HepG2 (cell line): ENCODE measurements around the gene VPS37B.

Source experiments
- ESRRA ChIP-seq: sonication (generic); formaldehyde crosslinking; IDR thresholded peaks from 2 replicates; pipeline ENCODE4 v1.5.1; 2020; ENCODE audit warnings: mild to moderate bottlenecking, low read depth, missing genetic modification reagents
- HNF4G ChIP-seq, 2 experiments: sonication (generic) in 1 of 2; formaldehyde crosslinking in 1 of 2; IDR thresholded peaks; 2 replicates each; pipeline versions ENCODE4 v1.4.0 to v1.6.1; 2011 to 2020; ENCODE audit warnings: borderline replicate concordance in 2 of 2, low read depth in 2 of 2, mild to moderate bottlenecking in 2 of 2, low read length in 1 of 2, missing genetic modification reagents in 1 of 2, moderate library complexity in 1 of 2
- MAZ ChIP-seq, 2 experiments: sonication (generic) in 1 of 2; formaldehyde crosslinking in 1 of 2; IDR thresholded peaks; 2 replicates each; pipeline versions ENCODE4 v1.5.0 to v1.6.1; 2012 to 2020; ENCODE audit warnings: low read depth in 2 of 2, mild to moderate bottlenecking in 2 of 2, borderline replicate concordance in 1 of 2, improper control_type of control experiment in 1 of 2, low read length in 1 of 2, missing genetic modification reagents in 1 of 2, moderate library complexity in 1 of 2
- MTF2 ChIP-seq: sonication (generic); formaldehyde crosslinking; IDR thresholded peaks from 2 replicates; pipeline ENCODE4 v1.5.0; 2020; ENCODE audit warnings: missing genetic modification reagents, borderline replicate concordance
- MYNN ChIP-seq: sonication (generic); formaldehyde crosslinking; IDR thresholded peaks from 2 replicates; pipeline ENCODE4 v1.4.0; 2020; ENCODE audit warnings: mild to moderate bottlenecking, low read depth, missing genetic modification reagents
- NBN ChIP-seq: fragments of 450-650 bp; conservative IDR thresholded peaks from 2 replicates; pipeline ENCODE4 v1.6.1; 2017
- ZKSCAN1 ChIP-seq: fragments of 150-350 bp; IDR thresholded peaks from 2 replicates; pipeline ENCODE4 v1.6.1; 2014; ENCODE audit warnings: low read length
- ZNF33A ChIP-seq: sonication (generic); formaldehyde crosslinking; IDR thresholded peaks from 2 replicates; pipeline ENCODE4 v1.5.1; 2020; ENCODE audit warnings: missing genetic modification reagents, mild to moderate bottlenecking, moderate library complexity, borderline replicate concordance
- TF ChIP-seq, protein P1 (sequence below): sonication (generic); formaldehyde crosslinking; IDR thresholded peaks from 2 replicates; pipeline ENCODE4 v1.5.0; 2020; ENCODE audit warnings: mild to moderate bottlenecking, missing genetic modification reagents, moderate library complexity

DNA sequence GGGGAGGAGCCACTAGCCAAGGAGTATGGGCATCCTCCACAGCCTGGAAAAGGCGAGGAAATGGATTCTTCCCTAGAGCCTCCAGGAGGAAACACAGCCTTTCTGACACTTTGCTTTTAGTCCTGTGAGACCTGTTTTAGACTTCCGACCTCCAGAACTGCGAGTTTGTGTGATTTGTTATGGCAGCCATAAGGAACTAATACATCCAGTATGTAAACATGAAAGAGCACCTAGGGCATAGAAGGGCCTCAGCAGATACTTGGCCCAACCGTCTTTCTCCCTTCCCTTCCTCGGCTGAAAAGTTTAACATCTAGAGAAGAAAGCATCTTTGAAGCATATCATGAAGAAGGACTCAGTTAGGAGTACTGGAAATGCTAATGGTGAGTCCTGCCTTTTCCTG lies 57.1 kb downstream of the VPS37B start:
- TF ChIP-seq, protein P1, sequence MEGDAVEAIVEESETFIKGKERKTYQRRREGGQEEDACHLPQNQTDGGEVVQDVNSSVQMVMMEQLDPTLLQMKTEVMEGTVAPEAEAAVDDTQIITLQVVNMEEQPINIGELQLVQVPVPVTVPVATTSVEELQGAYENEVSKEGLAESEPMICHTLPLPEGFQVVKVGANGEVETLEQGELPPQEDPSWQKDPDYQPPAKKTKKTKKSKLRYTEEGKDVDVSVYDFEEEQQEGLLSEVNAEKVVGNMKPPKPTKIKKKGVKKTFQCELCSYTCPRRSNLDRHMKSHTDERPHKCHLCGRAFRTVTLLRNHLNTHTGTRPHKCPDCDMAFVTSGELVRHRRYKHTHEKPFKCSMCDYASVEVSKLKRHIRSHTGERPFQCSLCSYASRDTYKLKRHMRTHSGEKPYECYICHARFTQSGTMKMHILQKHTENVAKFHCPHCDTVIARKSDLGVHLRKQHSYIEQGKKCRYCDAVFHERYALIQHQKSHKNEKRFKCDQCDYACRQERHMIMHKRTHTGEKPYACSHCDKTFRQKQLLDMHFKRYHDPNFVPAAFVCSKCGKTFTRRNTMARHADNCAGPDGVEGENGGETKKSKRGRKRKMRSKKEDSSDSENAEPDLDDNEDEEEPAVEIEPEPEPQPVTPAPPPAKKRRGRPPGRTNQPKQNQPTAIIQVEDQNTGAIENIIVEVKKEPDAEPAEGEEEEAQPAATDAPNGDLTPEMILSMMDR (CRISPR knock-in tag): no peak
- TF ChIP-seq MAZ (IDR thresholded peaks at IDR 0.05; ENCODE audit: borderline replicate concordance, low read depth, low read length): no peak
- TF ChIP-seq MAZ (CRISPR knock-in tag; IDR thresholded peaks at IDR 0.05; ENCODE audit: low read depth): no peak
- no peak for TF ChIP-seq ESRRA
- TF ChIP-seq NBN: no peak
- TF ChIP-seq MTF2 (CRISPR knock-in tag): no peak
- TF ChIP-seq MYNN (CRISPR knock-in tag): no peak
- TF ChIP-seq ZNF33A (CRISPR knock-in tag): no peak
- TF ChIP-seq HNF4G (IDR thresholded peaks at IDR 0.05; ENCODE audit: borderline replicate concordance, low read depth, low read length): no peak
- no peak for TF ChIP-seq HNF4G (CRISPR knock-in tag; IDR thresholded peaks at IDR 0.05; ENCODE audit: borderline replicate concordance, low read depth)
- no peak for TF ChIP-seq ZKSCAN1
